Neural cell (in vitro differentiated cells): ENCODE measurements around the gene CENPV.

Experiments
- EZH2 ChIP-seq: fragments of 200-600, 300-800 bp; shearing (Covaris generic), sonication (generic); IDR thresholded peaks from 2 replicates; pipeline ENCODE4 v1.6.1; 2014; ENCODE audit warnings: antibody characterized with exemption, low read length, borderline replicate concordance, mild to moderate bottlenecking; ENCODE audit not compliant: insufficient read depth, poor library complexity, severe bottlenecking
- SMC3 ChIP-seq: fragments of 450-650 bp; conservative IDR thresholded peaks from 2 replicates; pipeline ENCODE4 v1.6.1; 2014; ENCODE audit warnings: antibody characterized with exemption, mild to moderate bottlenecking, moderate library complexity; ENCODE audit not compliant: poor library complexity

DNA sequence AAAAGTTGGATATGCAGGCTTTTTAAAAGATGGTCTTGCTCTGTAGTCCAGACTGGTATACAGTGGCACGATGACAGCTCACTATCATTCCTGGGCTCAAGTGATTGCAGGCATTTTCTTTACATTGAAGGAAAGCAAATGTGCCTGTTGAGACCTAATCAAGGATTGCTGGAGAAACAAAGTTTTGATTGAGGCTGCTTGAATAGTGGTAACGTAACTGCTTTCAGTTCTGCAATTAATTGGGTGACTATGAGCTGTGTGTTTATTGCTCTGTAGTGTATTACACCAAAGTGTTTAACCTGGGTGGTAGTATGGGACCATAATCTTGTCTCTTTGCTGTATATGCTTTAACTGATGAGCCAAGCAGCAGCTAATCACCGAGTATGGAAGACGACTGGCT, 29.9 kb upstream of the CENPV start:
- TF ChIP-seq SMC3 (no peak), EZH2 (no peak)
